ENCODE results near the gene IFNL2.

GRCh38 chr19:39240421-39240820, 27.8 kb upstream of the IFNL2 start:
- TF ChIP-seq CTCF (conservative IDR thresholded peaks at IDR 0.05), result no peak
- no peak for TF ChIP-seq ZFX (IDR thresholded peaks at IDR 0.05)

Measured in C4-2B (cell line).